GM23338 (cell line): ENCODE results near the gene FERMT3. TPM values are rescaled to one million over a fixed set of nuclear protein-coding genes. Genes with fewer than 3 reads are reported as not detected.

Experiments
- ATAC-seq: fragments of 200-7000 bp; cut with Tn5 transposase; 3 replicates; pipeline ENCODE4 v1.9.1; 2020
- DNase-seq: peaks from one replicate; pipeline ENCODE4 v3.0.0-alpha.2; 2015; ENCODE audit warnings: low spot score
- H2AFZ ChIP-seq: fragments of 200-600 bp; sonication (generic); 2 replicates; pipeline ENCODE4 v1.8.0; 2016; ENCODE audit warnings: antibody characterized with exemption, mild to moderate bottlenecking, moderate library complexity
- H3F3A ChIP-seq: fragments of 200-600 bp; sonication (generic); replicated peaks from 2 replicates; pipeline ENCODE4 v1.8.0; 2017; ENCODE audit warnings: antibody characterized with exemption, mixed run types, low read depth
- H3K27ac ChIP-seq: fragments of 200-600 bp; sonication (generic); 2 replicates; pipeline ENCODE4 v1.6.1; 2016; ENCODE audit warnings: low read depth
- H3K27me3 ChIP-seq: fragments of 200-600 bp; sonication (generic); 2 replicates; pipeline ENCODE4 v1.8.0; 2016; ENCODE audit warnings: mild to moderate bottlenecking, mixed run types, moderate library complexity; ENCODE audit not compliant: insufficient read depth
- H3K36me3 ChIP-seq: fragments of 200-600 bp; sonication (generic); 2 replicates; pipeline ENCODE4 v1.8.0; 2016; ENCODE audit warnings: mild to moderate bottlenecking; ENCODE audit not compliant: insufficient read depth
- H3K4me1 ChIP-seq: fragments of 200-600 bp; sonication (generic); 2 replicates; pipeline ENCODE4 v1.8.0; 2016; ENCODE audit warnings: mild to moderate bottlenecking, moderate library complexity; ENCODE audit not compliant: insufficient read depth
- H3K4me2 ChIP-seq: fragments of 200-600 bp; sonication (generic); 2 replicates; pipeline ENCODE4 v1.7.1; 2017; ENCODE audit warnings: mixed run types
- H3K4me3 ChIP-seq: fragments of 200-600 bp; sonication (generic); 2 replicates; pipeline ENCODE4 v1.6.1; 2016; ENCODE audit warnings: mixed run types
- H3K79me2 ChIP-seq: fragments of 200-600 bp; sonication (generic); replicated peaks from 2 replicates; pipeline ENCODE4 v1.8.0; 2017; ENCODE audit warnings: mild to moderate bottlenecking; ENCODE audit not compliant: insufficient read depth
- H3K9me2 ChIP-seq: fragments of 200-600 bp; sonication (generic); 2 replicates; pipeline ENCODE4 v1.8.0; 2017; ENCODE audit not compliant: insufficient read depth
- H4K20me1 ChIP-seq: fragments of 200-600 bp; sonication (generic); replicated peaks from 2 replicates; pipeline ENCODE4 v1.8.0; 2017; ENCODE audit warnings: mild to moderate bottlenecking; ENCODE audit not compliant: insufficient read depth
- H3K27ac Mint-ChIP-seq: 2 replicates; pipeline ENCODE4 v1.8.0; 2020; ENCODE audit warnings: inconsistent platforms, mild to moderate bottlenecking, moderate library complexity, mixed read lengths
- H3K27me3 Mint-ChIP-seq: 3 replicates; pipeline ENCODE4 v1.8.0; 2022; ENCODE audit warnings: low read depth, mild to moderate bottlenecking, moderate library complexity, mixed read lengths, inconsistent platforms; ENCODE audit not compliant: insufficient read depth, poor library complexity
- H3K36me3 Mint-ChIP-seq: 3 replicates; pipeline ENCODE4 v1.8.0; 2021; ENCODE audit warnings: low read depth, mild to moderate bottlenecking, inconsistent platforms, moderate library complexity, mixed read lengths
- H3K4me1 Mint-ChIP-seq: 3 replicates; pipeline ENCODE4 v1.8.0; 2020; ENCODE audit warnings: mild to moderate bottlenecking, inconsistent platforms, mixed read lengths
- H3K4me3 Mint-ChIP-seq: 3 replicates; pipeline ENCODE4 v1.8.0; 2021; ENCODE audit warnings: moderate library complexity, mild to moderate bottlenecking, inconsistent platforms, mixed read lengths
- H3K9me3 Mint-ChIP-seq: 3 replicates; pipeline ENCODE4 v1.8.0; 2020; ENCODE audit warnings: moderate library complexity, mild to moderate bottlenecking, inconsistent platforms, mixed read lengths
- CREB1 ChIP-seq: fragments of 250-450 bp; sonication (Bioruptor Pico); IDR thresholded peaks from 2 replicates; pipeline ENCODE4 v1.5.0; 2020; ENCODE audit warnings: low read depth, mild to moderate bottlenecking, moderate library complexity
- EZH2 ChIP-seq: fragments of 200-600 bp; sonication (generic); IDR thresholded peaks from one replicate; pipeline ENCODE4 v1.8.0; 2017; ENCODE audit warnings: antibody characterized with exemption, mild to moderate bottlenecking, low read depth; ENCODE audit not compliant: unreplicated experiment
- EZH2phosphoT487 ChIP-seq: fragments of 200-600 bp; sonication (generic); IDR thresholded peaks from one replicate; pipeline ENCODE4 v1.8.1; 2018; ENCODE audit warnings: antibody characterized with exemption; ENCODE audit not compliant: unreplicated experiment
- JUNB ChIP-seq: IDR thresholded peaks from one replicate; pipeline ENCODE4 v1.6.1; 2016; ENCODE audit warnings: antibody characterized with exemption; ENCODE audit not compliant: unreplicated experiment
- NANOG ChIP-seq: IDR thresholded peaks from 2 replicates; pipeline ENCODE4 v1.6.1; 2016; ENCODE audit warnings: antibody characterized with exemption, borderline replicate concordance
- POLR2AphosphoS5 ChIP-seq: IDR thresholded peaks from 2 replicates; pipeline ENCODE4 v1.6.1; 2016; ENCODE audit warnings: antibody characterized with exemption, low read depth
- polyA plus RNA-seq: library from polyadenylated mRNA; unstranded; fragments of >200 nt; fragmentation: Nextera tagmentation; extraction: Ambion mirVana; gene quantifications from 2 replicates; pipeline ENCODE4 v1.2.1, GENCODE V29; 2016
- total RNA-seq: library from RNA; depleted of rRNA; stranded (reverse); fragments of >200 nt; shearing (Covaris generic); gene quantifications from 2 replicates; pipeline ENCODE4 v1.2.3, GENCODE V29; 2014
- TF ChIP-seq, protein P1 (sequence below): IDR thresholded peaks from 2 replicates; pipeline ENCODE4 v1.6.1; 2016; ENCODE audit warnings: antibody characterized with exemption
- TF ChIP-seq, protein P2 (sequence below): fragments of 250-450 bp; sonication (Bioruptor Pico); IDR thresholded peaks from 2 replicates; pipeline ENCODE4 v1.5.0; 2020; ENCODE audit warnings: mild to moderate bottlenecking, moderate library complexity

The FERMT3 gene
- total and polyA plus RNA-seq, 2 experiments from 2014 or later, result 1.5 to 1.6 TPM

DNA sequence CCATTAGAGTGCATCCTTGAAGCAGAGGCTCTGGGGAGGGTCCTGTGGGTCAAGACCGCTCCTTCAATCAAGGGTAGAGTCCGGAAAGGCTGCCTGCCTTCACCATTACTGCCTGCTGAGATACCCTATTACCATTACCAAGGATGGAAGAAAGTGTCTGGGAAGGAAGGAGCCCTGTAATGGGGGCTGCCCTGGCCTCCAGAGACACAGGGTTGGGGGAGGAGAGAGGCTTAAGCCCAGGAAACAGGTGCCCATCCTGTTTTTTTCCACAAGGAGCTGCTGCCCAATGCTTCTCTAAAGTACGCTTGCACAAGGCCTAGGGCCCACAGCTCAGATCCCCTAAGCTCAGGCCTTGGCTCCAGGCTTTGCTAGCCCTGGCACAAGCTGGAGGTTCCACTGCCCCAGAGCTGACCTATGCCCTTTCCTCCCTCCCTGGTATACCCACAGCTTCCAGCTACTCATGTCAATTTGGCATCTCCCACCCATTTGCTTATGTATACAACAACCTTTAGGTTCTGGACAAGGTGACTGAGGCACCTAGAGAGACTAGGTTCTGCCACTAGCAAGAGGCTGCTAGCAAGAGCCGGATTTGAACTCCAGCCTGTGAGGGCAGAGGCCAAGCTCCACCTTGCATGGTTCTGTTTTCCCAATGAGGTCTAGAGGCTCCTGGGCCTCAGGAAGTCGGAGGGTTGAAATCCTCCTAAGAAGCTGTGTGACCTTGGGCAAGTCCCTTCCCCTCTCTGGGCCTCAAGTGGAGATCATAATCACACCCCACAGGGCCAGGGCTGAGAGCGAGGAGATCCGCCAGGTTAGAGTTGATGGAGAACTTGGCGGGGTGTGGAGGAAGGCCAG, 43.3 kb downstream of the FERMT3 start:
- Mint-ChIP-seq H3K4me3 (peak overlapping the region; percentile 88), H3K36me3 (peaks cover 8% of the 10 kb centered on the region; the same call in 2 of the 3 replicates), H3K9me3 (no peaks in the 10 kb centered on the region), H3K27me3 (peaks cover 34% of the 10 kb centered on the region), H3K4me1 (peaks cover 39% of the 10 kb centered on the region), H3K27ac (peak overlapping the region; percentile 94)
- Histone ChIP-seq H3K27me3 (no peaks in the 10 kb centered on the region), H3K36me3 (no peaks in the 10 kb centered on the region), H3K4me2 (peak overlapping the region; percentile 100), H2AFZ (no peak overlapping the region), H4K20me1 (no peaks in the 10 kb centered on the region; the same call in none of the 2 replicates), H3K4me1 (peaks cover 32% of the 10 kb centered on the region), H3K27ac (peak overlapping the region; percentile 96), H3K9me2 (no peaks in the 10 kb centered on the region), H3F3A (peaks cover 38% of the 10 kb centered on the region), H3K4me3 (peak overlapping the region; percentile 100), H3K79me2 (peaks cover 33% of the 10 kb centered on the region)
- DNase-seq (peak; percentile 78), ATAC-seq (peak; percentile 3)
- TF ChIP-seq NANOG, result no peak
- TF ChIP-seq, protein P1, sequence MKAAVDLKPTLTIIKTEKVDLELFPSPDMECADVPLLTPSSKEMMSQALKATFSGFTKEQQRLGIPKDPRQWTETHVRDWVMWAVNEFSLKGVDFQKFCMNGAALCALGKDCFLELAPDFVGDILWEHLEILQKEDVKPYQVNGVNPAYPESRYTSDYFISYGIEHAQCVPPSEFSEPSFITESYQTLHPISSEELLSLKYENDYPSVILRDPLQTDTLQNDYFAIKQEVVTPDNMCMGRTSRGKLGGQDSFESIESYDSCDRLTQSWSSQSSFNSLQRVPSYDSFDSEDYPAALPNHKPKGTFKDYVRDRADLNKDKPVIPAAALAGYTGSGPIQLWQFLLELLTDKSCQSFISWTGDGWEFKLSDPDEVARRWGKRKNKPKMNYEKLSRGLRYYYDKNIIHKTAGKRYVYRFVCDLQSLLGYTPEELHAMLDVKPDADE, result peak; percentile 50; the same call in 1 of the 2 replicates
- no peak for TF ChIP-seq EZH2phosphoT487
- peak; percentile 21; the same call in 1 of the 2 replicates for TF ChIP-seq POLR2AphosphoS5
- no peak for TF ChIP-seq EZH2

DNA sequence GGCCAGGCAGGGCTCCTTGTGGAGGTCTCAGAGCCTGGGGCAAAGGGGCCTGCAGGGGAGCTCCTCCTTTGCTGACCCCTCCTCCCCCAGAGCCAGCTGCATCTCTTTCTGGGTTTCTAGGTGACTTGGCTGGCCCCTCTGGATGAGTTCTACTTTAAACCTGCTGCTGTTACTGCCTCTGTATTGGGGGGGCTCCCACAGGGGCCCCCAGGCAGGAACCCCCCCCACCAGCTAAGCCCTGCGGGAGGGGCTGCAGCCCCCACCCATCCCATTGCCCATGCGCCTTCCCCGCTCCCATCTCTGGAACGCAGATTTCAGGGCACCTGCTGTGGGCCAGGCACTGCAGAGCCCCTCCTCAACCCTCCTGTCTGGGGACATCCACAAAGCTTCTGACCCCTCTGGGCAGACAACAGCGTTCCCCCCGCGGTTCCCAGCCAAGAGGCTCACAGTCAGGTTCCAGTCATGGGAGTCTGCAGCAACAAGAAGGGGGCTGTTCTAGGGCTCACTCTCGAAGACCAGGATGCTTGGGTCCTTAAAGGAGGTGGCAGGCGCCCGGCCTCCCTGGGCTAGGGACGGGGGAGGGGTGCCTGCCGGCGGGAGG, 44.0 kb downstream of the FERMT3 start:
- peaks cover 13% of the 10 kb centered on the region for H3K36me3 Mint-ChIP-seq
- peak overlapping the region; percentile 94 for H3K27ac Mint-ChIP-seq
- H3K4me3 Mint-ChIP-seq, result peak overlapping the region; percentile 88
- Histone ChIP-seq H3K4me1 (peaks cover 32% of the 10 kb centered on the region), H2AFZ (no peak overlapping the region; the same call in 1 of the 2 replicates), H3K4me2 (peak overlapping the region; percentile 100), H3K27ac (peak overlapping the region; percentile 96), H3K27me3 (no peaks in the 10 kb centered on the region), H3F3A (peaks cover 38% of the 10 kb centered on the region), H4K20me1 (no peaks in the 10 kb centered on the region; the same call in none of the 2 replicates), H3K79me2 (peaks cover 27% of the 10 kb centered on the region), H3K9me2 (no peaks in the 10 kb centered on the region), H3K36me3 (no peaks in the 10 kb centered on the region), H3K4me3 (peak overlapping the region; percentile 100)
- ATAC-seq (peak; percentile 1), DNase-seq (peak; percentile 59)
- H3K4me1 Mint-ChIP-seq, result peaks cover 39% of the 10 kb centered on the region
- no peak for TF ChIP-seq NANOG
- TF ChIP-seq EZH2, result no peak
- no peak for TF ChIP-seq JUNB
- TF ChIP-seq, protein P1, result no peak
- TF ChIP-seq, protein P2, sequence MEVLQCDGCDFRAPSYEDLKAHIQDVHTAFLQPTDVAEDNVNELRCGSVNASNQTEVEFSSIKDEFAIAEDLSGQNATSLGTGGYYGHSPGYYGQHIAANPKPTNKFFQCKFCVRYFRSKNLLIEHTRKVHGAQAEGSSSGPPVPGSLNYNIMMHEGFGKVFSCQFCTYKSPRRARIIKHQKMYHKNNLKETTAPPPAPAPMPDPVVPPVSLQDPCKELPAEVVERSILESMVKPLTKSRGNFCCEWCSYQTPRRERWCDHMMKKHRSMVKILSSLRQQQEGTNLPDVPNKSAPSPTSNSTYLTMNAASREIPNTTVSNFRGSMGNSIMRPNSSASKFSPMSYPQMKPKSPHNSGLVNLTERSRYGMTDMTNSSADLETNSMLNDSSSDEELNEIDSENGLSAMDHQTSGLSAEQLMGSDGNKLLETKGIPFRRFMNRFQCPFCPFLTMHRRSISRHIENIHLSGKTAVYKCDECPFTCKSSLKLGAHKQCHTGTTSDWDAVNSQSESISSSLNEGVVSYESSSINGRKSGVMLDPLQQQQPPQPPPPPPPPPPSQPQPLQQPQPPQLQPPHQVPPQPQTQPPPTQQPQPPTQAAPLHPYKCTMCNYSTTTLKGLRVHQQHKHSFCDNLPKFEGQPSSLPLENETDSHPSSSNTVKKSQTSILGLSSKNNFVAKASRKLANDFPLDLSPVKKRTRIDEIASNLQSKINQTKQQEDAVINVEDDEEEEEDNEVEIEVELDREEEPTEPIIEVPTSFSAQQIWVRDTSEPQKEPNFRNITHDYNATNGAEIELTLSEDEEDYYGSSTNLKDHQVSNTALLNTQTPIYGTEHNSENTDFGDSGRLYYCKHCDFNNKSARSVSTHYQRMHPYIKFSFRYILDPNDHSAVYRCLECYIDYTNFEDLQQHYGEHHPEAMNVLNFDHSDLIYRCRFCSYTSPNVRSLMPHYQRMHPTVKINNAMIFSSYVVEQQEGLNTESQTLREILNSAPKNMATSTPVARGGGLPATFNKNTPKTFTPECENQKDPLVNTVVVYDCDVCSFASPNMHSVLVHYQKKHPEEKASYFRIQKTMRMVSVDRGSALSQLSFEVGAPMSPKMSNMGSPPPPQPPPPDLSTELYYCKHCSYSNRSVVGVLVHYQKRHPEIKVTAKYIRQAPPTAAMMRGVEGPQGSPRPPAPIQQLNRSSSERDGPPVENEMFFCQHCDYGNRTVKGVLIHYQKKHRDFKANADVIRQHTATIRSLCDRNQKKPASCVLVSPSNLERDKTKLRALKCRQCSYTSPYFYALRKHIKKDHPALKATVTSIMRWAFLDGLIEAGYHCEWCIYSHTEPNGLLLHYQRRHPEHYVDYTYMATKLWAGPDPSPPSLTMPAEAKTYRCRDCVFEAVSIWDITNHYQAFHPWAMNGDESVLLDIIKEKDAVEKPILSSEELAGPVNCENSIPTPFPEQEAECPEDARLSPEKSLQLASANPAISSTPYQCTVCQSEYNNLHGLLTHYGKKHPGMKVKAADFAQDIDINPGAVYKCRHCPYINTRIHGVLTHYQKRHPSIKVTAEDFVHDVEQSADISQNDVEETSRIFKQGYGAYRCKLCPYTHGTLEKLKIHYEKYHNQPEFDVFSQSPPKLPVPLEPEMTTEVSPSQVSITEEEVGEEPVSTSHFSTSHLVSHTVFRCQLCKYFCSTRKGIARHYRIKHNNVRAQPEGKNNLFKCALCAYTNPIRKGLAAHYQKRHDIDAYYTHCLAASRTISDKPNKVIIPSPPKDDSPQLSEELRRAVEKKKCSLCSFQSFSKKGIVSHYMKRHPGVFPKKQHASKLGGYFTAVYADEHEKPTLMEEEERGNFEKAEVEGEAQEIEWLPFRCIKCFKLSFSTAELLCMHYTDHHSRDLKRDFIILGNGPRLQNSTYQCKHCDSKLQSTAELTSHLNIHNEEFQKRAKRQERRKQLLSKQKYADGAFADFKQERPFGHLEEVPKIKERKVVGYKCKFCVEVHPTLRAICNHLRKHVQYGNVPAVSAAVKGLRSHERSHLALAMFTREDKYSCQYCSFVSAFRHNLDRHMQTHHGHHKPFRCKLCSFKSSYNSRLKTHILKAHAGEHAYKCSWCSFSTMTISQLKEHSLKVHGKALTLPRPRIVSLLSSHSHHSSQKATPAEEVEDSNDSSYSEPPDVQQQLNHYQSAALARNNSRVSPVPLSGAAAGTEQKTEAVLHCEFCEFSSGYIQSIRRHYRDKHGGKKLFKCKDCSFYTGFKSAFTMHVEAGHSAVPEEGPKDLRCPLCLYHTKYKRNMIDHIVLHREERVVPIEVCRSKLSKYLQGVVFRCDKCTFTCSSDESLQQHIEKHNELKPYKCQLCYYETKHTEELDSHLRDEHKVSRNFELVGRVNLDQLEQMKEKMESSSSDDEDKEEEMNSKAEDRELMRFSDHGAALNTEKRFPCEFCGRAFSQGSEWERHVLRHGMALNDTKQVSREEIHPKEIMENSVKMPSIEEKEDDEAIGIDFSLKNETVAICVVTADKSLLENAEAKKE (CRISPR knock-in tag), result no peak
- no peak for TF ChIP-seq CREB1
- H3K9me3 Mint-ChIP-seq, result no peaks in the 10 kb centered on the region
- H3K27me3 Mint-ChIP-seq, result peaks cover 32% of the 10 kb centered on the region
